Aorta (tissue), 5 donors: ENCODE results near the gene RSBN1L. TPM values are rescaled to one million over a fixed set of nuclear protein-coding genes. Genes with fewer than 3 reads are reported as not detected.

Experiments
- ATAC-seq: fragments of 200-7000 bp; cut with Tn5 transposase; one replicate; pipeline ENCODE4 v1.9.1; 2022; ENCODE audit warnings: moderate library complexity; ENCODE audit not compliant: low FRiP score
- DNase-seq, 2 donors: peaks; one replicate each; pipeline ENCODE4 v3.0.0-alpha.2; 2020
- H3K27ac ChIP-seq, 2 donors: one replicate each; pipeline ENCODE4 v1.5.1; 2013; ENCODE audit warnings: low read length in 2 of 2, mild to moderate bottlenecking in 2 of 2, moderate library complexity in 2 of 2, control low read depth in 1 of 2, inconsistent platforms in 1 of 2, low read depth in 1 of 2
- H3K27me3 ChIP-seq, 2 donors: one replicate each; pipeline ENCODE4 v1.6.1; 2013; ENCODE audit warnings: control low read depth in 1 of 2, low read length in 1 of 2, mild to moderate bottlenecking in 1 of 2, moderate library complexity in 1 of 2; ENCODE audit not compliant: insufficient read depth in 2 of 2, control insufficient read depth in 1 of 2
- H3K36me3 ChIP-seq, 2 donors: one replicate each; pipeline ENCODE4 v1.6.1; 2013; ENCODE audit warnings: control low read depth in 1 of 2, low read length in 1 of 2, mild to moderate bottlenecking in 1 of 2; ENCODE audit not compliant: insufficient read depth in 2 of 2, control insufficient read depth in 1 of 2
- H3K4me1 ChIP-seq, 2 donors: one replicate each; pipeline ENCODE4 v1.6.1; 2013; ENCODE audit warnings: low read length in 2 of 2, control low read depth in 1 of 2, mild to moderate bottlenecking in 1 of 2, moderate library complexity in 1 of 2; ENCODE audit not compliant: insufficient read depth in 2 of 2, control insufficient read depth in 1 of 2
- H3K4me3 ChIP-seq, 2 donors: one replicate each; pipeline ENCODE4 v1.5.1; 2013; ENCODE audit warnings: low read length in 2 of 2, control low read depth in 1 of 2, mild to moderate bottlenecking in 1 of 2
- H3K9me3 ChIP-seq: one replicate; pipeline ENCODE4 v1.6.1; 2013; ENCODE audit warnings: mild to moderate bottlenecking, low read length; ENCODE audit not compliant: control insufficient read depth
- WGBS, 2 donors: extraction: QIAGEN DNeasy Blood & Tissue Kit; methylation state at CpG; one replicate each; pipeline ENCODE4 v1.1.7; 2013; 5-methylcytosine and 5-hydroxymethylcytosine counted together
- intact Hi-C, 2 donors: fragments of 100-400 bp; cut with DNase I; formaldehyde crosslinking; loops; one replicate each; pipeline versions ENCODE4 v1.14.2 to v1.15.0; 2022
- polyA plus RNA-seq, 2 donors: library from polyadenylated mRNA; stranded (reverse); fragments of 200-250 nt; gene quantifications; one replicate each; pipeline ENCODE4 v1.2.3, GENCODE V29; 2013
- total RNA-seq, 2 donors: library from RNA; stranded (reverse); fragmentation: NEBNext Ultra II Directional; extraction: Animal tissue kit (Norgen Biotek cat#: 25700); gene quantifications; one replicate each; pipeline ENCODE4 v1.2.1, GENCODE V29; 2021
- donor health status: healthy with polysubstance abuse.
- donor health status: Bipolar disorder and iron deficiency.
- donor health status: DM: no; HTN: no; CAD: no.
- donor health status: DM: no; HTN: no; CAD: no.
- donor health status: DM: yes; HTN: yes; CAD: no.

RSBN1L gene
- total and polyA plus RNA-seq, 4 donors: 3.0 to 25.4 (median 16.1) TPM

GRCh38 chr7:77657427-77658224 is 38.6 kb upstream of the RSBN1L start:
- intact Hi-C loops: loop anchor here in 1 of 2 donors (10.0 kb wide), 1 partner anchor 287 kb away; no protein-coding TSS in a partner anchor
- WGBS, 2 donors: 91 to 92% methylated on average over 1 of the region's 1 CpG
- H3K36me3 ChIP-seq: no peaks in the 10 kb centered on the region
- no peaks in the 10 kb centered on the region for H3K4me1 ChIP-seq
- H3K9me3 ChIP-seq: no peaks in the 10 kb centered on the region
- no peak overlapping the region for H3K27ac ChIP-seq
- no peaks in the 10 kb centered on the region for H3K27me3 ChIP-seq
- ATAC-seq: no peak
- no peak overlapping the region for H3K4me3 ChIP-seq
- DNase-seq: no peak

GRCh38 chr7:77658928-77659327 is 37.3 kb upstream of the RSBN1L start:
- Histone ChIP-seq H3K36me3 (no peaks in the 10 kb centered on the region), H3K4me1 (no peaks in the 10 kb centered on the region), H3K27ac (no peak overlapping the region), H3K4me3 (no peak overlapping the region), H3K9me3 (no peaks in the 10 kb centered on the region), H3K27me3 (no peaks in the 10 kb centered on the region)
- no peak for ATAC-seq
- no peak for DNase-seq
- WGBS, 2 donors: 93 to 94% methylated on average over 5 of the region's 5 CpGs
- intact Hi-C loops: loop anchor here in 1 of 2 donors (10.0 kb wide), 1 partner anchor 286 kb away; no protein-coding TSS in a partner anchor

- H3K27ac ChIP-seq: no peak overlapping the region
- no peaks in the 10 kb centered on the region for H3K27me3 ChIP-seq
- no peak overlapping the region for H3K4me3 ChIP-seq
- DNase-seq (no peak), ATAC-seq (no peak)
- intact Hi-C loops: no loop called here
- no peaks in the 10 kb centered on the region for H3K9me3 ChIP-seq
- no peaks in the 10 kb centered on the region for H3K36me3 ChIP-seq
- 94% methylated on average over 5 of the region's 5 CpGs for WGBS, 2 donors
- H3K4me1 ChIP-seq: no peaks in the 10 kb centered on the region
Measured at GRCh38 chr7:77661816-77662215, 34.4 kb upstream of the RSBN1L start.

- Histone ChIP-seq H3K4me3 (no peak overlapping the region), H3K4me1 (no peaks in the 10 kb centered on the region), H3K27me3 (no peaks in the 10 kb centered on the region), H3K27ac (no peak overlapping the region), H3K9me3 (no peaks in the 10 kb centered on the region), H3K36me3 (no peaks in the 10 kb centered on the region)
- intact Hi-C loops: no loop called here
- WGBS, 2 donors: 90 to 96% methylated on average over 2 of the region's 2 CpGs
- DNase-seq (no peak), ATAC-seq (no peak)
Measured at GRCh38 chr7:77662869-77663268, 33.4 kb upstream of the RSBN1L start.

- no peaks in the 10 kb centered on the region for H3K27me3 ChIP-seq
- no peaks in the 10 kb centered on the region for H3K9me3 ChIP-seq
- DNase-seq (no peak), ATAC-seq (no peak)
- intact Hi-C loops: no loop called here
- no peak overlapping the region for H3K27ac ChIP-seq
- no peaks in the 10 kb centered on the region for H3K4me1 ChIP-seq
- no peak overlapping the region for H3K4me3 ChIP-seq
- H3K36me3 ChIP-seq: no peaks in the 10 kb centered on the region
Measured at GRCh38 chr7:77664715-77665114, 31.5 kb upstream of the RSBN1L start.

GRCh38 chr7:77665161-77665560 is 31.1 kb upstream of the RSBN1L start:
- DNase-seq: no peak
- intact Hi-C loops: no loop called here
- Histone ChIP-seq H3K4me3 (no peak overlapping the region), H3K27ac (no peak overlapping the region), H3K27me3 (no peaks in the 10 kb centered on the region), H3K36me3 (no peaks in the 10 kb centered on the region), H3K4me1 (no peaks in the 10 kb centered on the region), H3K9me3 (no peaks in the 10 kb centered on the region)
- no peak for ATAC-seq

- Histone ChIP-seq H3K9me3 (no peaks in the 10 kb centered on the region), H3K36me3 (no peaks in the 10 kb centered on the region), H3K27ac (no peak overlapping the region), H3K27me3 (no peaks in the 10 kb centered on the region), H3K4me1 (no peaks in the 10 kb centered on the region), H3K4me3 (no peak overlapping the region)
- DNase-seq (no peak), ATAC-seq (no peak)
- 79 to 88% methylated on average over 6 of the region's 6 CpGs for WGBS, 2 donors
- intact Hi-C loops: no loop called here
Measured at GRCh38 chr7:77667459-77668086, 28.7 kb upstream of the RSBN1L start.

GRCh38 chr7:77674878-77675277 is 21.4 kb upstream of the RSBN1L start:
- Histone ChIP-seq H3K27ac (no peak overlapping the region), H3K9me3 (no peaks in the 10 kb centered on the region), H3K4me1 (no peaks in the 10 kb centered on the region), H3K27me3 (no peaks in the 10 kb centered on the region), H3K4me3 (no peak overlapping the region), H3K36me3 (no peaks in the 10 kb centered on the region)
- DNase-seq (no peak), ATAC-seq (no peak)
- intact Hi-C loops: no loop called here
- 85 to 89% methylated on average over 5 of the region's 5 CpGs for WGBS, 2 donors

- Histone ChIP-seq H3K4me1 (no peaks in the 10 kb centered on the region), H3K4me3 (no peak overlapping the region), H3K36me3 (no peaks in the 10 kb centered on the region), H3K9me3 (no peaks in the 10 kb centered on the region), H3K27me3 (no peaks in the 10 kb centered on the region), H3K27ac (no peak overlapping the region)
- intact Hi-C loops: no loop called here
- ATAC-seq (no peak), DNase-seq (no peak)
Measured at GRCh38 chr7:77679608-77680007, 16.7 kb upstream of the RSBN1L start.
